ENCODE data around the gene CMTR1.

- no peak for TF ChIP-seq CTCF (IDR thresholded peaks at IDR 0.05)
- TF ChIP-seq POLR2A (IDR thresholded peaks at IDR 0.05), result no peak
Observed at GRCh38 chr6:37515712-37516075, 82.7 kb downstream of the CMTR1 start.

All from prostate gland (tissue), 2 donors.